WTC11 (cell line): ENCODE data around the gene PTPRN2.

ENCODE experiments used
- CREM ChIP-seq: sonication (generic); formaldehyde crosslinking; IDR thresholded peaks from 2 replicates; pipeline ENCODE4 v1.8.1; 2022; ENCODE audit warnings: mild to moderate bottlenecking, missing genetic modification reagents, moderate library complexity
- E2F4 ChIP-seq: sonication (generic); formaldehyde crosslinking; IDR thresholded peaks from 2 replicates; pipeline ENCODE4 v1.8.1; 2022; ENCODE audit warnings: low read depth, mild to moderate bottlenecking, moderate library complexity, missing genetic modification reagents, borderline replicate concordance
- ESRRA ChIP-seq: sonication (generic); formaldehyde crosslinking; IDR thresholded peaks from 2 replicates; pipeline ENCODE4 v1.8.1; 2022; ENCODE audit warnings: mild to moderate bottlenecking, missing genetic modification reagents, borderline replicate concordance
- FOXJ3 ChIP-seq: sonication (generic); formaldehyde crosslinking; IDR thresholded peaks from 2 replicates; pipeline ENCODE4 v1.9.0; 2021; ENCODE audit warnings: missing genetic modification reagents, mild to moderate bottlenecking, borderline replicate concordance
- PRDM15 ChIP-seq: sonication (generic); formaldehyde crosslinking; IDR thresholded peaks from 2 replicates; pipeline ENCODE4 v1.8.0; 2022; ENCODE audit warnings: missing genetic modification reagents
- RORB ChIP-seq: fragments of 250-450 bp; sonication (Bioruptor Pico); IDR thresholded peaks from 2 replicates; pipeline ENCODE4 v1.9.0; 2021; ENCODE audit warnings: mild to moderate bottlenecking
- ZNF121 ChIP-seq: sonication (generic); formaldehyde crosslinking; IDR thresholded peaks from 2 replicates; pipeline ENCODE4 v1.8.0; 2023; ENCODE audit warnings: missing genetic modification reagents
- TF ChIP-seq, protein P1 (sequence below): fragments of 200-600 bp; IDR thresholded peaks from 2 replicates; pipeline ENCODE4 v1.8.0; 2022; ENCODE audit warnings: antibody characterized with exemption
- TF ChIP-seq, protein P2 (sequence below): sonication (generic); formaldehyde crosslinking; conservative IDR thresholded peaks from 2 replicates; pipeline ENCODE4 v1.8.1; 2023; ENCODE audit warnings: mild to moderate bottlenecking, low read depth, missing genetic modification reagents, moderate library complexity
- TF ChIP-seq, protein P3 (sequence below): sonication (generic); formaldehyde crosslinking; IDR thresholded peaks from 2 replicates; pipeline ENCODE4 v1.8.0; 2022; ENCODE audit warnings: mild to moderate bottlenecking, missing genetic modification reagents

DNA sequence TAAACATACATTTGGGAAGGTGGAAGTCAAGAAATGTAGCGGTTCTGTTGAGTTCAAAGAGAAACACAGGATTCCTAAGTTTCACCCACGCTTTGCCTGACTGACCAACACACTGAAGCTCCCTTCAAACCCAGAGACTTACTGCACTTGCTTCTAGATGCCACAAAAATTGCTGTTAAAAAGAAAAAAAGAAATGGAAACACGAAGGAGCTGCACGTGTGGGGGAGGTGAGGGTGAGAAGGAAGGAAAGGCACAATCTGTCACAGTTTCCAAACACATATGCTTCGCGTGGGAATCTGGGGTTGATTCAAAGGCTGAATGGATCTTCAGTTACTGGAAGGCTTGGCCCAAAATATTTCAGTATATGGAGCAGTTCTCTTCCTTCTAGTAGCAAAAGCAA lies 755.2 kb downstream of the PTPRN2 start:
- TF ChIP-seq FOXJ3 (CRISPR knock-in tag) (no peak), ZNF121 (CRISPR knock-in tag) (no peak), CREM (CRISPR knock-in tag) (no peak), E2F4 (CRISPR knock-in tag) (no peak), RORB (CRISPR knock-in tag) (no peak), PRDM15 (CRISPR knock-in tag) (no peak), ESRRA (CRISPR knock-in tag) (no peak)
- TF ChIP-seq, protein P1, sequence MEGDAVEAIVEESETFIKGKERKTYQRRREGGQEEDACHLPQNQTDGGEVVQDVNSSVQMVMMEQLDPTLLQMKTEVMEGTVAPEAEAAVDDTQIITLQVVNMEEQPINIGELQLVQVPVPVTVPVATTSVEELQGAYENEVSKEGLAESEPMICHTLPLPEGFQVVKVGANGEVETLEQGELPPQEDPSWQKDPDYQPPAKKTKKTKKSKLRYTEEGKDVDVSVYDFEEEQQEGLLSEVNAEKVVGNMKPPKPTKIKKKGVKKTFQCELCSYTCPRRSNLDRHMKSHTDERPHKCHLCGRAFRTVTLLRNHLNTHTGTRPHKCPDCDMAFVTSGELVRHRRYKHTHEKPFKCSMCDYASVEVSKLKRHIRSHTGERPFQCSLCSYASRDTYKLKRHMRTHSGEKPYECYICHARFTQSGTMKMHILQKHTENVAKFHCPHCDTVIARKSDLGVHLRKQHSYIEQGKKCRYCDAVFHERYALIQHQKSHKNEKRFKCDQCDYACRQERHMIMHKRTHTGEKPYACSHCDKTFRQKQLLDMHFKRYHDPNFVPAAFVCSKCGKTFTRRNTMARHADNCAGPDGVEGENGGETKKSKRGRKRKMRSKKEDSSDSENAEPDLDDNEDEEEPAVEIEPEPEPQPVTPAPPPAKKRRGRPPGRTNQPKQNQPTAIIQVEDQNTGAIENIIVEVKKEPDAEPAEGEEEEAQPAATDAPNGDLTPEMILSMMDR: no peak
- TF ChIP-seq, protein P2, sequence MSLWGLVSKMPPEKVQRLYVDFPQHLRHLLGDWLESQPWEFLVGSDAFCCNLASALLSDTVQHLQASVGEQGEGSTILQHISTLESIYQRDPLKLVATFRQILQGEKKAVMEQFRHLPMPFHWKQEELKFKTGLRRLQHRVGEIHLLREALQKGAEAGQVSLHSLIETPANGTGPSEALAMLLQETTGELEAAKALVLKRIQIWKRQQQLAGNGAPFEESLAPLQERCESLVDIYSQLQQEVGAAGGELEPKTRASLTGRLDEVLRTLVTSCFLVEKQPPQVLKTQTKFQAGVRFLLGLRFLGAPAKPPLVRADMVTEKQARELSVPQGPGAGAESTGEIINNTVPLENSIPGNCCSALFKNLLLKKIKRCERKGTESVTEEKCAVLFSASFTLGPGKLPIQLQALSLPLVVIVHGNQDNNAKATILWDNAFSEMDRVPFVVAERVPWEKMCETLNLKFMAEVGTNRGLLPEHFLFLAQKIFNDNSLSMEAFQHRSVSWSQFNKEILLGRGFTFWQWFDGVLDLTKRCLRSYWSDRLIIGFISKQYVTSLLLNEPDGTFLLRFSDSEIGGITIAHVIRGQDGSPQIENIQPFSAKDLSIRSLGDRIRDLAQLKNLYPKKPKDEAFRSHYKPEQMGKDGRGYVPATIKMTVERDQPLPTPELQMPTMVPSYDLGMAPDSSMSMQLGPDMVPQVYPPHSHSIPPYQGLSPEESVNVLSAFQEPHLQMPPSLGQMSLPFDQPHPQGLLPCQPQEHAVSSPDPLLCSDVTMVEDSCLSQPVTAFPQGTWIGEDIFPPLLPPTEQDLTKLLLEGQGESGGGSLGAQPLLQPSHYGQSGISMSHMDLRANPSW (CRISPR knock-in tag): no peak
- TF ChIP-seq, protein P3, sequence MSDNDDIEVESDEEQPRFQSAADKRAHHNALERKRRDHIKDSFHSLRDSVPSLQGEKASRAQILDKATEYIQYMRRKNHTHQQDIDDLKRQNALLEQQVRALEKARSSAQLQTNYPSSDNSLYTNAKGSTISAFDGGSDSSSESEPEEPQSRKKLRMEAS (CRISPR knock-in tag): no peak
